H1 (cell line): ENCODE results near the gene ACTR1B. TPM values are rescaled to one million over a fixed set of nuclear protein-coding genes. Genes with fewer than 3 reads are reported as not detected.

ENCODE experiments used
- CTCF ChIA-PET: fragments of 300-600 bp; sonication (Branson Sonifier 250); formaldehyde crosslinking; loops from one replicate; lab custom pipeline; 2021; ENCODE audit not compliant: partially characterized antibody; lab: Charles Lee
- POLR2A ChIA-PET: fragments of 300-600 bp; sonication (Branson Sonifier 250); formaldehyde crosslinking; loops from one replicate; lab custom pipeline; 2021; ENCODE audit warnings: inconsistent platforms; ENCODE audit not compliant: partially characterized antibody; lab: Charles Lee
- DNase-seq, 2 experiments: peaks; one replicate each; pipeline versions ENCODE4 v3.0.0 to v3.0.0-alpha.2; 2010 to 2022; ENCODE audit warnings: low spot score in 2 of 2, low read depth in 1 of 2, mixed read lengths in 1 of 2
- FAIRE-seq: peaks from 2 replicates; lab custom pipeline; 2011; peaks lifted over from hg19 to GRCh38; lab: Jason Lieb, UNC
- H2AFZ ChIP-seq: 2 replicates; pipeline ENCODE4 v1.8.1; 2012; ENCODE audit warnings: low read length, inconsistent platforms
- H2AK5ac ChIP-seq: 2 replicates; pipeline ENCODE4 v1.6.1; 2013; ENCODE audit warnings: low read depth, low read length
- H2BK120ac ChIP-seq: replicated peaks from 2 replicates; pipeline ENCODE3; 2013; ENCODE audit warnings: low read depth, low read length, inconsistent platforms
- H2BK12ac ChIP-seq: 2 replicates; pipeline ENCODE4 v1.6.1; 2013; ENCODE audit warnings: low read depth, low read length
- H2BK15ac ChIP-seq: 2 replicates; pipeline ENCODE4 v1.6.1; 2013; ENCODE audit warnings: low read length
- H2BK20ac ChIP-seq: 2 replicates; pipeline ENCODE4 v1.6.1; 2013; ENCODE audit warnings: low read length
- H2BK5ac ChIP-seq: 2 replicates; pipeline ENCODE4 v1.6.1; 2013; ENCODE audit warnings: low read depth, low read length
- H3K14ac ChIP-seq: 2 replicates; pipeline ENCODE4 v1.6.1; 2013; ENCODE audit warnings: inconsistent platforms; ENCODE audit not compliant: insufficient read length
- H3K18ac ChIP-seq: 2 replicates; pipeline ENCODE4 v1.6.1; 2013; ENCODE audit warnings: low read length; ENCODE audit errors: extremely low read depth
- H3K23ac ChIP-seq: 2 replicates; pipeline ENCODE4 v1.6.1; 2013; ENCODE audit warnings: inconsistent platforms; ENCODE audit not compliant: insufficient read length
- H3K23me2 ChIP-seq: 2 replicates; pipeline ENCODE4 v1.6.1; 2013; ENCODE audit warnings: low read depth, low read length
- H3K27ac ChIP-seq: 2 replicates; pipeline ENCODE4 v1.6.1; 2011; ENCODE audit warnings: low read depth, low read length, inconsistent platforms
- H3K27me3 ChIP-seq, 4 experiments: replicated peaks in 1 of 4; 1 replicate in 1 of 4; 2 replicates in 3 of 4; pipeline versions ENCODE4 v1.6.1 to v1.8.1; 2011 to 2013; ENCODE audit warnings: low read length in 3 of 4, mild to moderate bottlenecking in 3 of 4, inconsistent platforms in 2 of 4, mixed read lengths in 2 of 4, moderate library complexity in 1 of 4; ENCODE audit not compliant: control insufficient read depth in 3 of 4, insufficient read depth in 3 of 4; ENCODE audit errors: extremely low read depth in 1 of 4
- H3K36me3 ChIP-seq, 4 experiments: 2 replicates each; pipeline versions ENCODE4 v1.6.1 to v1.8.1; 2011 to 2013; ENCODE audit warnings: mild to moderate bottlenecking in 4 of 4, low read length in 3 of 4, moderate library complexity in 2 of 4, control low read depth in 1 of 4, inconsistent platforms in 1 of 4; ENCODE audit not compliant: insufficient read depth in 4 of 4, control insufficient read depth in 2 of 4
- H3K4ac ChIP-seq: replicated peaks from 2 replicates; pipeline ENCODE3; 2013; ENCODE audit warnings: low read length, low read depth, mixed read lengths, inconsistent platforms; ENCODE audit not compliant: insufficient read length
- H3K4me1 ChIP-seq, 4 experiments: replicated peaks in 1 of 4; 1 replicate in 1 of 4; 2 replicates in 3 of 4; pipeline versions ENCODE4 v1.6.1 to v1.8.1; 2011 to 2013; ENCODE audit warnings: low read length in 3 of 4, inconsistent platforms in 2 of 4, mixed read lengths in 1 of 4; ENCODE audit not compliant: insufficient read depth in 4 of 4, control insufficient read depth in 3 of 4
- H3K4me2 ChIP-seq, 2 experiments: 2 replicates each; pipeline versions ENCODE4 v1.6.1 to v1.8.1; 2011 to 2013; ENCODE audit warnings: low read depth in 2 of 2, low read length in 2 of 2, control low read depth in 1 of 2, inconsistent platforms in 1 of 2, mild to moderate bottlenecking in 1 of 2; ENCODE audit not compliant: insufficient read depth in 1 of 2
- H3K4me3 ChIP-seq, 4 experiments: fragments of 200-600, 300-600 bp in 1 of 4; sonication (generic), shearing (Covaris generic), sonication (Bioruptor Twin) in 1 of 4; 2 replicates each; pipeline versions ENCODE4 v1.5.1 to v1.8.1; 2011 to 2016; ENCODE audit warnings: low read length in 4 of 4, low read depth in 3 of 4, control low read depth in 2 of 4, inconsistent platforms in 2 of 4, mild to moderate bottlenecking in 2 of 4, mixed read lengths in 1 of 4, moderate library complexity in 1 of 4; ENCODE audit not compliant: insufficient read depth in 2 of 4; ENCODE audit errors: extremely low read depth in 1 of 4
- H3K56ac ChIP-seq: replicated peaks from 2 replicates; pipeline ENCODE3; 2013; ENCODE audit warnings: low read depth, mild to moderate bottlenecking, mixed read lengths, low read length, inconsistent platforms; ENCODE audit not compliant: insufficient read length
- H3K79me1 ChIP-seq: 2 replicates; pipeline ENCODE4 v1.6.1; 2013; ENCODE audit warnings: low read depth, low read length, control low read depth
- H3K79me2 ChIP-seq, 2 experiments: 2 replicates each; pipeline versions ENCODE4 v1.6.1 to v1.8.1; 2012 to 2013; ENCODE audit warnings: low read length in 2 of 2, mild to moderate bottlenecking in 2 of 2, inconsistent platforms in 1 of 2; ENCODE audit not compliant: insufficient read depth in 2 of 2, control insufficient read depth in 1 of 2
- H3K9ac ChIP-seq, 4 experiments: replicated peaks in 1 of 4; 1 replicate in 1 of 4; 2 replicates in 3 of 4; pipeline versions ENCODE4 v1.6.1 to v1.8.1; 2011 to 2013; ENCODE audit warnings: low read depth in 3 of 4, low read length in 3 of 4, control low read depth in 2 of 4, mild to moderate bottlenecking in 2 of 4, moderate library complexity in 2 of 4, inconsistent platforms in 1 of 4; ENCODE audit errors: extremely low read depth in 1 of 4
- H3K9me3 ChIP-seq, 2 experiments: 2 replicates each; pipeline versions ENCODE4 v1.6.1 to v1.8.1; 2012 to 2013; ENCODE audit warnings: mild to moderate bottlenecking in 2 of 2, moderate library complexity in 2 of 2, control low read depth in 1 of 2, inconsistent platforms in 1 of 2, low read depth in 1 of 2, low read length in 1 of 2, mixed read lengths in 1 of 2; ENCODE audit not compliant: insufficient read depth in 2 of 2
- H4K20me1 ChIP-seq, 2 experiments: replicated peaks in 1 of 2; 2 replicates each; pipeline versions ENCODE3 to v1.8.1; 2011 to 2013; ENCODE audit warnings: inconsistent platforms in 2 of 2, low read length in 2 of 2, mild to moderate bottlenecking in 1 of 2; ENCODE audit not compliant: insufficient read depth in 2 of 2, control insufficient read depth in 1 of 2
- H4K5ac ChIP-seq: 2 replicates; pipeline ENCODE4 v1.6.1; 2013; ENCODE audit warnings: low read length, low read depth, mixed read lengths, inconsistent platforms; ENCODE audit not compliant: insufficient read length
- H4K8ac ChIP-seq: 2 replicates; pipeline ENCODE4 v1.8.0; 2013; ENCODE audit warnings: mild to moderate bottlenecking, moderate library complexity, low read length, inconsistent platforms; ENCODE audit not compliant: insufficient read depth; ENCODE audit errors: extremely low read depth
- H4K91ac ChIP-seq: replicated peaks from 2 replicates; pipeline ENCODE3; 2013; ENCODE audit warnings: low read length, mixed read lengths, inconsistent platforms; ENCODE audit not compliant: insufficient read length
- CHD1 ChIP-seq: IDR thresholded peaks from 2 replicates; pipeline ENCODE4 v1.6.1; 2012; ENCODE audit warnings: low read depth, low read length, improper control_type of control experiment
- CTBP2 ChIP-seq: IDR thresholded peaks from 2 replicates; pipeline ENCODE4 v1.7.0; 2011; ENCODE audit warnings: borderline replicate concordance, mild to moderate bottlenecking, moderate library complexity, mixed read lengths, low read length; ENCODE audit not compliant: insufficient read depth, insufficient read length
- JUN ChIP-seq: IDR thresholded peaks from 2 replicates; pipeline ENCODE4 v1.6.1; 2011; ENCODE audit warnings: low read depth, mild to moderate bottlenecking, improper control_type of control experiment, low read length
- KDM5A ChIP-seq: fragments of 200-600 bp; IDR thresholded peaks from 2 replicates; pipeline ENCODE4 v1.7.1; 2012; ENCODE audit warnings: mild to moderate bottlenecking, low read length, inconsistent platforms, mixed read lengths
- MAX ChIP-seq: IDR thresholded peaks from 2 replicates; pipeline ENCODE4 v1.6.1; 2012; ENCODE audit warnings: inconsistent platforms
- PHF8 ChIP-seq: fragments of 200-600 bp; sonication (generic); conservative IDR thresholded peaks from 2 replicates; pipeline ENCODE4 v1.7.1; 2012; ENCODE audit warnings: low read depth, mild to moderate bottlenecking, inconsistent platforms, low read length, moderate library complexity
- RBBP5 ChIP-seq: IDR thresholded peaks from 2 replicates; pipeline ENCODE4 v1.7.1; 2012; ENCODE audit warnings: low read depth, mild to moderate bottlenecking, inconsistent platforms, low read length, moderate library complexity, borderline replicate concordance
- TEAD4 ChIP-seq: IDR thresholded peaks from 2 replicates; pipeline ENCODE4 v1.6.1; 2012; ENCODE audit warnings: low read depth, low read length, inconsistent platforms, mixed read lengths
- USF2 ChIP-seq: IDR thresholded peaks from 2 replicates; pipeline ENCODE4 v1.6.1; 2011; ENCODE audit warnings: low read length, improper control_type of control experiment
- WGBS, 2 experiments: shearing (Covaris generic) in 1 of 2; methylation state at CpG; one replicate each; pipeline versions ENCODE4 v1.1.6 to v1.1.7; 2013 to 2015; ENCODE audit warnings: low lambda C conversion rate in 2 of 2, mixed read lengths in 2 of 2, inconsistent platforms in 1 of 2, low coverage in 1 of 2, missing lambda C conversion rate in 1 of 2; ENCODE audit not compliant: insufficient replicate concordance in 2 of 2, insufficient coverage in 1 of 2, insufficient read length in 1 of 2; ENCODE audit errors: extremely low coverage in 1 of 2, missing lambda C conversion rate in 1 of 2; 5-methylcytosine and 5-hydroxymethylcytosine counted together
- polyA plus RNA-seq, 7 experiments: library from polyadenylated mRNA; depleted of rRNA in 3 of 7; stranded (reverse) in 5 of 7; unstranded in 2 of 7; fragments of >200 nt in 5 of 7; fragments of 200-250 nt in 2 of 7; gene quantifications; 1 replicate in 5 of 7; 2 replicates in 1 of 7; 4 replicates in 1 of 7; pipeline versions ENCODE4 v1.2.1 to v1.2.3, GENCODE V29; 2011 to 2013; ENCODE audit warnings: missing spikeins in 2 of 7, mixed read lengths in 2 of 7
- total RNA-seq: library from RNA; stranded (reverse); fragmentation: NEBNext Ultra II Directional; extraction: Animal tissue kit (Norgen Biotek cat#: 25700); gene quantifications from 2 replicates; pipeline ENCODE4 v1.2.1, GENCODE V29; 2021

ACTR1B gene
- total and polyA plus RNA-seq, 2 of the 8 experiments (the other 6 are each of a cell fraction or from before 2014, with no cell fraction given): 40.7 to 56.0 TPM

- no peak overlapping the region for H3K23ac ChIP-seq
- H2BK20ac ChIP-seq: no peak overlapping the region
- H4K5ac ChIP-seq: peak overlapping the region; percentile 91
- peak overlapping the region; percentile 69 for H3K56ac ChIP-seq
- DNase-seq: no peak
- H2AFZ ChIP-seq: no peak overlapping the region
- H3K36me3 ChIP-seq: peaks cover 0 to 5% (median 4%) of the 10 kb centered on the region in 4 experiments; a peak in 4 of 8 replicates
- H4K20me1 ChIP-seq: peaks cover 0 to 10% of the 10 kb centered on the region in 2 experiments
- H2BK15ac ChIP-seq: no peak overlapping the region
- CTCF ChIA-PET: interaction anchor here (0.9 to 8.2 kb wide), 12 partner anchors 9 to 1595 kb away, joined by 3 to 132 read pairs (median 12); partner anchors contain the start of gene COX5B
- H2BK5ac ChIP-seq: peak overlapping the region; percentile 16; the same call in 1 of the 2 replicates
- peak overlapping the region; percentile 87 for H3K27ac ChIP-seq
- no peaks in the 10 kb centered on the region for H3K9me3 ChIP-seq
- no peak overlapping the region for H3K4ac ChIP-seq
- FAIRE-seq: no peak
- POLR2A ChIA-PET: interaction anchor here (1.3 to 7.9 kb wide), 12 partner anchors 9 to 76 kb away, joined by 3 to 102 read pairs (median 4); partner anchors contain the start of gene COX5B
- WGBS, 2 experiments: no CpG with 5 or more reads among the region's 46 CpGs
- H3K79me2 ChIP-seq: peaks cover 0 to 25% of the 10 kb centered on the region in 2 experiments; a peak in 2 of 4 replicates
- no peak overlapping the region for H2BK120ac ChIP-seq
- H3K4me2 ChIP-seq: peak overlapping the region; percentile 94 to 95
- H2BK12ac ChIP-seq: no peak overlapping the region
- H3K79me1 ChIP-seq: peaks cover 8% of the 10 kb centered on the region
- H3K18ac ChIP-seq: no peak overlapping the region
- peak overlapping the region; percentile 48 to 94 (median 72); a peak in 6 of 7 replicates for H3K9ac ChIP-seq
- H2AK5ac ChIP-seq: no peak overlapping the region
- H3K23me2 ChIP-seq: peaks cover 7% of the 10 kb centered on the region
- no peaks in the 10 kb centered on the region for H3K27me3 ChIP-seq
- H4K91ac ChIP-seq: no peak overlapping the region
- H4K8ac ChIP-seq: no peak overlapping the region
- no peak overlapping the region for H3K14ac ChIP-seq
- H3K4me3 ChIP-seq: peak overlapping the region; percentile 76 to 82 (median 79)
- peaks cover 0 to 9% (median 7%) of the 10 kb centered on the region in 4 experiments; a peak in 4 of 7 replicates for H3K4me1 ChIP-seq
- TF ChIP-seq CTBP2: no peak
- TF ChIP-seq USF2: no peak
- TF ChIP-seq KDM5A: no peak
- TF ChIP-seq MAX: peak; percentile 4; the same call in 1 of the 2 replicates
- TF ChIP-seq TEAD4: no peak
- peak; percentile 53; the same call in 1 of the 2 replicates for TF ChIP-seq RBBP5
- TF ChIP-seq JUN: no peak
- peak; percentile 55 for TF ChIP-seq PHF8
- no peak for TF ChIP-seq CHD1
These were observed 250 bp downstream of the ACTR1B start for GRCh38 chr2:97663626-97663961.
